IPS-15b (cell line): Measurements from ENCODE around the gene PSMA2.

Experiments used
- H3K27me3 ChIP-seq: one replicate; pipeline ENCODE4 v1.6.1; 2013; ENCODE audit warnings: low read length; ENCODE audit not compliant: control insufficient read depth, insufficient read depth
- H3K36me3 ChIP-seq: one replicate; pipeline ENCODE4 v1.6.1; 2013; ENCODE audit warnings: low read length; ENCODE audit not compliant: control insufficient read depth, insufficient read depth
- H3K4me1 ChIP-seq: one replicate; pipeline ENCODE4 v1.6.1; 2013; ENCODE audit warnings: mild to moderate bottlenecking, low read length; ENCODE audit not compliant: control insufficient read depth, insufficient read depth
- H3K4me3 ChIP-seq: one replicate; pipeline ENCODE4 v1.5.1; 2013; ENCODE audit warnings: low read depth, low read length
- H3K9ac ChIP-seq: one replicate; pipeline ENCODE4 v1.6.1; 2013; ENCODE audit warnings: low read depth, mild to moderate bottlenecking, low read length
- H3K9me3 ChIP-seq: one replicate; pipeline ENCODE4 v1.6.1; 2013; ENCODE audit warnings: mild to moderate bottlenecking, low read length; ENCODE audit not compliant: control insufficient read depth, insufficient read depth

The PSMA2 gene

GRCh38 chr7:42935861-42936260, 3.9 kb upstream of the PSMA2 start:
- Histone ChIP-seq H3K36me3 (peaks cover 34% of the 10 kb centered on the region), H3K4me3 (no peak overlapping the region), H3K9ac (no peak overlapping the region), H3K9me3 (no peaks in the 10 kb centered on the region), H3K27me3 (no peaks in the 10 kb centered on the region), H3K4me1 (peaks cover 2% of the 10 kb centered on the region)

GRCh38 chr7:42934291-42934690, 2.3 kb upstream of the PSMA2 start:
- Histone ChIP-seq H3K9ac (no peak overlapping the region), H3K36me3 (peaks cover 34% of the 10 kb centered on the region), H3K4me1 (peaks cover 2% of the 10 kb centered on the region), H3K9me3 (no peaks in the 10 kb centered on the region), H3K4me3 (no peak overlapping the region), H3K27me3 (no peaks in the 10 kb centered on the region)

GRCh38 chr7:42932811-42933591, 1.0 kb upstream of the PSMA2 start:
- H3K4me1 ChIP-seq = peaks cover 10% of the 10 kb centered on the region
- peaks cover 27% of the 10 kb centered on the region for H3K36me3 ChIP-seq
- H3K4me3 ChIP-seq = peak overlapping the region; percentile 99

GRCh38 chr7:42931447-42931833, 534 bp downstream of the PSMA2 start:
- Histone ChIP-seq H3K4me3 (peak overlapping the region; percentile 99), H3K36me3 (peaks cover 20% of the 10 kb centered on the region), H3K27me3 (no peaks in the 10 kb centered on the region), H3K4me1 (peaks cover 12% of the 10 kb centered on the region), H3K9me3 (no peaks in the 10 kb centered on the region), H3K9ac (peak overlapping the region; percentile 97)

More at GRCh38 chr7:42932811-42933591, 1.0 kb upstream of the PSMA2 start:
- H3K9me3 ChIP-seq = no peaks in the 10 kb centered on the region
- peak overlapping the region; percentile 92 for H3K9ac ChIP-seq
- H3K27me3 ChIP-seq = no peaks in the 10 kb centered on the region

GRCh38 chr7:42930889-42931288, 1.1 kb downstream of the PSMA2 start:
- Histone ChIP-seq H3K9ac (peak overlapping the region; percentile 97), H3K4me1 (peaks cover 12% of the 10 kb centered on the region), H3K4me3 (peak overlapping the region; percentile 99), H3K9me3 (no peaks in the 10 kb centered on the region), H3K36me3 (peaks cover 16% of the 10 kb centered on the region), H3K27me3 (no peaks in the 10 kb centered on the region)

- no peaks in the 10 kb centered on the region for H3K9me3 ChIP-seq
- peaks cover 10% of the 10 kb centered on the region for H3K36me3 ChIP-seq
- H3K27me3 ChIP-seq = no peaks in the 10 kb centered on the region
- peaks cover 12% of the 10 kb centered on the region for H3K4me1 ChIP-seq
- peak overlapping the region; percentile 10 for H3K4me3 ChIP-seq
- no peak overlapping the region for H3K9ac ChIP-seq
These were observed 2.5 kb downstream of the PSMA2 start for GRCh38 chr7:42929449-42929848.

GRCh38 chr7:42928754-42929153, 3.2 kb downstream of the PSMA2 start:
- Histone ChIP-seq H3K4me3 (no peak overlapping the region), H3K9me3 (no peaks in the 10 kb centered on the region), H3K27me3 (no peaks in the 10 kb centered on the region), H3K4me1 (peaks cover 12% of the 10 kb centered on the region), H3K36me3 (peaks cover 10% of the 10 kb centered on the region), H3K9ac (no peak overlapping the region)

GRCh38 chr7:42926204-42926603, 5.8 kb downstream of the PSMA2 start:
- Histone ChIP-seq H3K4me1 (peaks cover 10% of the 10 kb centered on the region), H3K9ac (no peak overlapping the region), H3K36me3 (peaks cover 9% of the 10 kb centered on the region), H3K4me3 (no peak overlapping the region), H3K27me3 (no peaks in the 10 kb centered on the region), H3K9me3 (no peaks in the 10 kb centered on the region)

- Histone ChIP-seq H3K4me1 (peaks cover 10% of the 10 kb centered on the region), H3K4me3 (no peak overlapping the region), H3K9me3 (no peaks in the 10 kb centered on the region), H3K9ac (no peak overlapping the region), H3K27me3 (no peaks in the 10 kb centered on the region), H3K36me3 (peaks cover 9% of the 10 kb centered on the region)
These were observed 6.3 kb downstream of the PSMA2 start for GRCh38 chr7:42925630-42926029.

- H3K36me3 ChIP-seq = peaks cover 18% of the 10 kb centered on the region
- H3K9me3 ChIP-seq = no peaks in the 10 kb centered on the region
- no peaks in the 10 kb centered on the region for H3K27me3 ChIP-seq
- H3K4me1 ChIP-seq = peaks cover 10% of the 10 kb centered on the region
- H3K4me3 ChIP-seq = no peak overlapping the region
- no peak overlapping the region for H3K9ac ChIP-seq
These were observed 7.6 kb downstream of the PSMA2 start for GRCh38 chr7:42924223-42924838.

- H3K4me3 ChIP-seq = no peak overlapping the region
- no peaks in the 10 kb centered on the region for H3K27me3 ChIP-seq
- H3K4me1 ChIP-seq = no peaks in the 10 kb centered on the region
- no peak overlapping the region for H3K9ac ChIP-seq
- no peaks in the 10 kb centered on the region for H3K9me3 ChIP-seq
- peaks cover 31% of the 10 kb centered on the region for H3K36me3 ChIP-seq
These were observed 9.8 kb downstream of the PSMA2 start for GRCh38 chr7:42922017-42922753.
